Measurements from ENCODE around the gene AMMECR1L.
"Not testable (repeated sequence)": the region's sequence is repeated elsewhere in the genome, so short reads cannot be mapped to it uniquely, and the experiment has no call there.

AMMECR1L gene

DNA sequence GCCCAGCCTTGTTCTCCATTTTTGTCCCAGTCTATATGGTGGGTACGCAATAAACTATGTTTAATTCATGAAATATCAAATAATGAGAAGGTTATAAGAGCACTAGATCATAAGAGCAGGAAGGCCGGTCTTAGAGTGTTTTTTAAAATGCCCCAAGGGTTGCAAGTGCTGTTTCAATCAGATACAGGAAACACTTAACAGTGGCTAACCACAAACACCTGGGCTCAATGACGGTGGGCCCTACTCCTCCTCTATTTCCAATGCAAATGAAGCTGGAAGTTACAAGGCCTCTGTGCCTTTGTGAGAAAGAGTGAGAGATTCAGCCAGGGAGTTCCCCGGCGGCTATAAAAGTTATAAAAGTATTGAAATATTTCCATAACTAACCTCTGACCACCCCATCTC lies 55.9 kb downstream of the AMMECR1L start:
- DNase-seq: peak; percentile 48

DNA sequence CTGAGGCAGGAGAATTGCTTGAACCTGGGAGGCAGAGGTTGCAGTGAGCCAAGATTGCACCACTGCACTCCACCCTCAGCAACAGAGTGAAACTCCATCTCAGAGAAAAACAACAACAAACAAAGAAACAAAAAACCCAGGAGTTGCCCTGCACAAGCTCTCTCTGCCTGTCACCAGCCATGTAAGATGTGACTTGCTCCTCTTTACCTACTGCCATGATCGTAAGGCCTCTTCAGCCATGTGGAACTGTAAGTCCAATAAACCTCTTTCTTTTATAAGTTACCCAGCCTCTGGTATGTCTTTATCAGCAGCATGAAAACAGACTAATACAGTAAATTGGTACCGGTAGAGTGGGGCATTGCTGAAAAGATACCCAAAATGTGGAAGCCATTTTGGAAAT lies 59.0 kb downstream of the AMMECR1L start:
- DNase-seq: not testable (repeated sequence)

DNA sequence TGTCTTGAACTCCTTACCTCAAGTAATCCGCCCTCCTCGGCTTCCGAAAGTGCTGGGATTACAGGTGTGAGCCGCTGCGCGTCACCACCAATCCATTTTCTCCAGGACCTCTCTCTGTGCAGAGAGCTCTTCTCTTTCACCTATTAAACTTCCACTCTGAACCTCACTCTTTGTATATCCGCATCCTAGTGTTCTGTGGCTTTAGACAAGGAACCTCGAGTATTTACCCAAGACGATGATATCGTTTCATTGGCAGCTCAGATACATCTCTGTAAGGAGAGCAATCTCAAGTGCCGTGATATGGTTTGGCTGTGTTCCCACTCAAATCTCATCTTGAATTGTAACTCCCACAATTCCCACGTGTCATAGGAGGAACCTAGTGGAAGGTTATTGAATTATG lies 59.7 kb downstream of the AMMECR1L start:
- no peak for DNase-seq

DNA sequence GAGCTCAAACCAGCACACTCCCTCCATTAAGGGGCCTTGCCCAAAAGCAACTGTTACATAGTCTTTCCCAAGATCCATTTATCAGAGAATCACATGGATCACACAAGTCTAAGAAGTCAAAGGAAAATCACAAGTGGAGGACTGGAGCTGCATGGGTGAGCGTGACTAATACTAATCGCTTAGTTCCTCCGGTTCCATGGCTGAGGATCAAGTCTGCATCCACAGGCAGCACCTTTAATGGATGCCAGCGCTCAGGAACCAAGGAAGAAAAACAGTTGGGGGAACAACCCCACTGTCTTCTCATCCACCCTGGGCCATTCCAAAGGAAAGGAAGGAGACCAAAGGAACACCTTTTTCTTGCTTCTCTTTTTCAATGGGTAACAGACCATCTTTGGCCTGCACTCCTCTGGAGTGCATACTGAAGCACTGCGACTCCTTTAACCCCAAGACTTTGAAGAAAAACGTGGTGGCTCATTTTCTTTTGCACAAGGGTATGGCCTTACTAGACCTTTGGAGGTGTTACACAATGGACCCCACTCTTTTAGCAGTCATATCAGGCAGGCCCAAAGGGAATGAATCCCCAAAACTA lies 65.6 kb downstream of the AMMECR1L start:
- no peak for DNase-seq

DNA sequence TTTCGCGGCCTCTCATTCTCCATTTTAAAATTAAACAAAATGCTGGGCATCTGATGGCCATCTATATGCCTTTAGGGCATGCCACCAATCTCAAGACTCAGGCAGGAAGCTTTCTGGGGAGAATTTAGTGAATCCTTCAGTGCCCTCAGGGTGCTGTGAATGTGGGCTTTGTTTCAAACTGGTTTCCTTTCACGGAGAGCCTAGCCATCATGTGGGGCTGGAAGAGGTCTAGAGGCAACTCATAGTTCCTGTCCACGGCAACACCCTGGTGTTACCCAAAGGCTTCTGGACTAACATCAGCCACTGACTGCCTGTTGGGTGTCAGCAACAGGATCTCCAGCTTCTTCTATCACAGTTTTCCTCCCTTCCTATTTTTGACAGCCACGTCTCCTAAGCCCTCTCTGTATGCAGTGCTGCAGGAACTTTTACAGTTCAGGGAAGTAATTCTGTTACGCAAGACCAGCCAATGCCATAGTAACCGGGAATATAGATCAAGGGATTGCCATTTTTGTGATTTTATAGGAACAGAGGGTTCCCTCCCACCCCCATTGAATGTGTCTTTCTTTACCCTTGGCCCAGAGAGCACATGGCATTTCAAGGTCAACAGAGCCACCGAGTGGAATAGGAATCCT lies 66.8 kb downstream of the AMMECR1L start:
- DNase-seq: no peak

DNA sequence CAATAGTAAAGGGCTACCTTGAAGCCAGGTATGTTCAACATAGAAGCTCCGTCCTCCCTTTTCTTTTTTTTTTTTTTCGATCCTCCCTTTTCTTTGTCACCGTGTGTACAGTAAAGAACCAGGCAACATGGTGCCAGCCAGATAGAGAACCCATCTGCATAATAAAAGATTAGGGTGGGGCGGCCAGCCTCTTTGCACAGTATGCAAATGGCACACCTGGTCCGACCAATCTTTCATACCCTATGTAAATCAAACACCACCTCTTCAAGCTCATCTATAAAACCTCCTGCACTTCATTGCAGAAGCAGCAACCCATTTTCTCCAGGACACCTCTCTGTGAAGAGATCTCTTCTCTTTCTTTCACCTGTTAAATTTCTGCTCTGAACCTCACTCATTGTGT lies 67.5 kb downstream of the AMMECR1L start:
- DNase-seq: no peak

DNA sequence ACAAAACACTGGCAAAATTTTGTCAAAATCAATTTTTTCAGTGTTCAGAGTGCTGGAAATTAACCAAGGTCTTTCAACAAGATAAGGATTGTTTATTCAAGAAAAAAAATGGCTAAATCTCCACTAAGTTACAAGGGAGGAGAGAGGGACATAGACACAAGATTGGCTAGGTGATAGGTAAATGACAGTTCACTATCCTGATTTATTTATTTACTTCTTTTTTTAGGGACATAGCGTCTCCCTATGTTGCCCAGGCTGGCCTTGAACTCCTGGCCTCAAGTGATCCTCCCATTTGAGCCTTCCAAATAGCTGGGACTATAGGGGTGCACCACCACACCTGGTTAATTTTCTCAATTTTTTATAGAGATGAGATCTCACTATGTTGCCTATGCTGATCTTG lies 71.1 kb downstream of the AMMECR1L start:
- DNase-seq: no peak

DNA sequence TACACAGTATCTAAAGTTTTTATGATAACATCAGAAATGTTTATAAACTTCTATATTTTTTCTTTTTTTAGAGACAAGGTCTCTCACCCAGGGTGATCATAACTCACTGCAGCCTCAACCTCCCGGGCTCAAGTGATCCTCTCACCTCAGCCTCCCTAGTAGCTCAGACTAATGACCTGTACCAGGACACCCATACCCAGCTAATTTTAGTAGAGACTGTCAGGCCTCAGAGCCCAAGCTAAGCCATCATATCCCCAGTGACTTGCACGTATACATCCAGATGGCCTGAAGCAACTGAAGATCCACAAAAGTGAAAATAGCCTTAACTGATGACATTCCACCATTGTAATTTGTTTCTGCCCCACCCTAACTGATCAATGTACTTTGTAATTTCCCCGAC lies 73.3 kb downstream of the AMMECR1L start:
- DNase-seq: not testable (repeated sequence)
